ENCODE measurements around the gene FAXDC2. TPM values are rescaled to one million over a fixed set of nuclear protein-coding genes. Genes with fewer than 3 reads are reported as not detected.

Gene FAXDC2
- total RNA-seq, 1 donor from 2014 or later, result 79.0 TPM

DNA sequence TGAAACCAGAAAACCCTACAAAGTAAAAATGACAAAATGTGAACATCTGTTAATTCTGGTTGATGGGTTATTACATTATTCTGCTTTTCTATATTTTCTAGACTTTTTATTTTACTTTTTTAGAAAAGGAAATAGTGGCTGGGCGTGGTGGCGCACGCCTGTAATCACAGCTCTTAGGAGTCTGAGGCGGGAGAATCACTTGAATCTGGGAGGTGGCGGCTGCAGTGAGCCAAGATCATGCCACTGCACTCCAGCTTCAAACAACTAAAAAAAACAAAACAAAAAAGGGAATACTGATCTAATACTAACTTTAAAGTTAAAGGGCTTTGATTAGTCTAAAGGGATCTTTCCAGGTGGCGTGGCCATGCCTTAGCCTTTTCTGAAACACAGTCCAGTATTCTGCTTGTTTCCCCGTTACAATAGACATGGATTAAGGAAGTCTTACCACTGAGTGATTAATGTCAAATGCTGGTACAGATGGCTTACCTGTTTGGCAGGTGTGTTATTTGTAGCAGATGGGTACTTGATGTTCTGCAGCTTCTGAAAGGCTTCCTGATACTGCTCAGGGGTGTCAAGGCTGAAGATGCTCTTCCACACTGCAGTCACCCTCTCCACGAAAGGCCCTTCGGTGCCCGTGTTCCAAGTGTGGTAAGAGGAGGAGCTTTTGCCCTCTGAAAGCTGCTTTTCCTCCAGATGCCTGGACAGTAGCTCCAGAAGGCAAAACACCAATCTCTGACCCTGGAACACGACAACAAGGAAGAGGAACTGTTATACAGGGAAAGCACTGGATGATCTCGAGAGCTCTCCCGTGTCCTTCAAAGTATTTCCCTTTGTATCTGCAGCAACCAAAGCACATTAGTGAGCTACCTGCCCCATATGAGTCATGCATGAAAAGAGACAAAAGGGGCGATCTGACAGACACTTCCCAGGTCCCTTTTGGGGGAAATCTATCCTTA lies 45.5 kb upstream of the FAXDC2 start:
- H3K4me3 ChIP-seq, result no peak overlapping the region
- intact Hi-C loops (cut with DNase I), result no loop called here

DNA sequence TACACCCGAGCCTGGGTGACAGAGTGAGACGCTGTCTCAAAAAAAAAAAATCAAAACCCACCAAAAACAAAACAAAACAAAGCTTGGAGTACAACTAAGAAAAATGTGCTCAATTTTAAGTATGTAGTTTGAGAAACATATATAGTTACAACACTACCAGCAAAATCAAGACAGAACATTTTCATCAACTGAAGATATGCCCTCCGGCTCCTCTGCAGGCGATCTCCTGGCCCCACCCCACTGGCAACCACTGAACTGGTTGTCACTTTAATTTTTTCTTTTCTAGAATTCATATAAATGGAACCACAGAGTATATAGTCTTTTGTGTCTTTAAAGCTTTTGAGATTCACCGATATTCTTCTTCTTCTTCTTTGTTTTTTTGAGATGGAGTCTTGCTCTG lies 43.0 kb upstream of the FAXDC2 start:
- DNase-seq, result no peak
- Histone ChIP-seq H3K9me3 (no peaks in the 10 kb centered on the region), H3K27ac (no peak overlapping the region), H3K27me3 (no peaks in the 10 kb centered on the region), H3K36me3 (peaks cover 89% of the 10 kb centered on the region), H3K4me1 (peaks cover 4% of the 10 kb centered on the region), H3K4me3 (no peak overlapping the region)
- TF ChIP-seq, protein P1, sequence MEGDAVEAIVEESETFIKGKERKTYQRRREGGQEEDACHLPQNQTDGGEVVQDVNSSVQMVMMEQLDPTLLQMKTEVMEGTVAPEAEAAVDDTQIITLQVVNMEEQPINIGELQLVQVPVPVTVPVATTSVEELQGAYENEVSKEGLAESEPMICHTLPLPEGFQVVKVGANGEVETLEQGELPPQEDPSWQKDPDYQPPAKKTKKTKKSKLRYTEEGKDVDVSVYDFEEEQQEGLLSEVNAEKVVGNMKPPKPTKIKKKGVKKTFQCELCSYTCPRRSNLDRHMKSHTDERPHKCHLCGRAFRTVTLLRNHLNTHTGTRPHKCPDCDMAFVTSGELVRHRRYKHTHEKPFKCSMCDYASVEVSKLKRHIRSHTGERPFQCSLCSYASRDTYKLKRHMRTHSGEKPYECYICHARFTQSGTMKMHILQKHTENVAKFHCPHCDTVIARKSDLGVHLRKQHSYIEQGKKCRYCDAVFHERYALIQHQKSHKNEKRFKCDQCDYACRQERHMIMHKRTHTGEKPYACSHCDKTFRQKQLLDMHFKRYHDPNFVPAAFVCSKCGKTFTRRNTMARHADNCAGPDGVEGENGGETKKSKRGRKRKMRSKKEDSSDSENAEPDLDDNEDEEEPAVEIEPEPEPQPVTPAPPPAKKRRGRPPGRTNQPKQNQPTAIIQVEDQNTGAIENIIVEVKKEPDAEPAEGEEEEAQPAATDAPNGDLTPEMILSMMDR (IDR thresholded peaks at IDR 0.05), result no peak
- no peak for ATAC-seq
- intact Hi-C loops (cut with DNase I), result no loop called here

More for the DNA sequence above, 45.5 kb upstream of the FAXDC2 start:
- Histone ChIP-seq H3K9me3 (no peaks in the 10 kb centered on the region), H3K36me3 (peaks cover 78% of the 10 kb centered on the region), H3K27me3 (no peaks in the 10 kb centered on the region), H3K27ac (no peak overlapping the region), H3K4me1 (peaks cover 23% of the 10 kb centered on the region)
- TF ChIP-seq, protein P1 (IDR thresholded peaks at IDR 0.05), result no peak
- DNase-seq (no peak), ATAC-seq (no peak)

DNA sequence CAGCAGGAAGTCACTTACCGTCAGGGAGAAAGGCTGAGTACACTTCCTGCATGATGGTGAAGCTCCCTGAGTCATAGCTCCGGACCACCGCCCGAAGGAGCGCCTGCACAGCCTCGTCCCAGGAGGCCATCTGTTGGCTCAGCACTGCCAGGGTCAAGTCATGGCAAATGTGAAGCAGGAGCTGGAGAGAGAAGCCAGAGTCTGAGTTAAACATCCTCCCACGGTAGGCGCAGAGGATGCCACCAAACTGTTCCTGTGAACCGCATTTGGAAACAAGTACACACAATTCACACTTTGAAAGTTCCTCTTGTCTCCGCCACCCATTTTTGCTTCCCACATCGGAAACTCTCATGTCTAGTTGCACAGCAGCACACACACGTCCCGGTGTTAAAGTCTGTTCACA lies 42.0 kb upstream of the FAXDC2 start:
- TF ChIP-seq, protein P1 (IDR thresholded peaks at IDR 0.05), result no peak
- no peak for DNase-seq
- ATAC-seq, result no peak
- intact Hi-C loops (cut with DNase I), result no loop called here
- Histone ChIP-seq H3K27ac (no peak overlapping the region), H3K36me3 (peaks cover 89% of the 10 kb centered on the region), H3K4me3 (no peak overlapping the region), H3K4me1 (no peaks in the 10 kb centered on the region), H3K9me3 (no peaks in the 10 kb centered on the region), H3K27me3 (no peaks in the 10 kb centered on the region)

DNA sequence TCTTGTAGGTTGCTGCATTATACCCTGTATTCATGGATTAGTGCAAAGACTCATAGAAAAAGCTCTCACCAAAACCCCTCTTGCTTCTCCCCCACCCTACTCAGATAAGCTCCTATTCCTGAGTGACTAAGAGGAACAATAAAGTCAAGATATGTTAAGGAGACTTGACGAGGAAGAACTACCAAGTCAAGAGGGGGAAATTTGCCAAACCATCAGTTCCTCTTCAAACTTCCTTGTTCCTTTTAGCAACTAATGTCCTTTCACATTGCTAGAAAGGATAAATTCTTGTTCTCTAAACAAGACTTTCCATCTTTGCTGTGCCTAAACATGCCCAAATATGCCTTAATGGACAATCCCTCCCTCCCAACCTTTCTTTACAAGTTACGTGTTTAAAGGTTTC lies 35.0 kb upstream of the FAXDC2 start:
- Histone ChIP-seq H3K36me3 (peaks cover 40% of the 10 kb centered on the region), H3K9me3 (peaks cover 22% of the 10 kb centered on the region), H3K4me3 (no peak overlapping the region), H3K4me1 (no peaks in the 10 kb centered on the region), H3K27ac (no peak overlapping the region), H3K27me3 (no peaks in the 10 kb centered on the region)
- TF ChIP-seq, protein P1 (IDR thresholded peaks at IDR 0.05), result no peak
- intact Hi-C loops (cut with DNase I), result no loop called here
- ATAC-seq, result peak; percentile 56
- no peak for DNase-seq

DNA sequence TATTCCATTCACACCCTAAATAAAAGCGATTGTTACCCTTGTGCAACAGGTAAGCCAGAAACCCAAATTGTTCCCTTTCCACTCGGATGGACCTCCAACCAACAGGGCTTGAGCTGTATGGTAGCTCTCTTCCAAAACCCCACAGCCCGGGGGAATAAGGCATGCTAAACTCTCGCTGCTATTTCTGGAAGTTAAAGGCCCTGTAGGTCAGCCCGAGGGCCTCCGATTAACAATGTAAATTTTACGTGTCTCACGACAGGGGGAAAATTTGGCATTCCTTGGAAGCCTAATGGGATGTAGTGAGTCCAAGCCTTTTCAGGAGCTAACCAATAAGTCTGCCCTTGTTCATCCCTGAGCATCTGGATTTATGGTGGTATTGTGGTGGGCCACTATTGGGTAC lies 34.0 kb upstream of the FAXDC2 start:
- ATAC-seq (no peak), DNase-seq (no peak)
- peaks cover 22% of the 10 kb centered on the region for H3K9me3 ChIP-seq
- no peak overlapping the region for H3K27ac ChIP-seq
- H3K4me3 ChIP-seq, result no peak overlapping the region
- TF ChIP-seq, protein P1 (IDR thresholded peaks at IDR 0.05), result no peak
- intact Hi-C loops (cut with DNase I), result no loop called here
- no peaks in the 10 kb centered on the region for H3K4me1 ChIP-seq
- peaks cover 30% of the 10 kb centered on the region for H3K36me3 ChIP-seq
- H3K27me3 ChIP-seq, result no peaks in the 10 kb centered on the region

All from upper lobe of right lung (tissue), 1 donor.